Stimulated activated CD8-positive, alpha-beta memory T cell treated with anti-CD3 and anti-CD28 coated beads, Interleukin-12 subunit alpha, Interleukin-12 subunit beta, amount 100 ng/mL, for 4 hours (primary cell): ENCODE results near the gene HUNK.

ENCODE experiments used
- DNase-seq: peaks from one replicate; pipeline ENCODE4 v3.0.0-alpha.2; 2020; ENCODE audit warnings: low read depth

Gene HUNK

DNA sequence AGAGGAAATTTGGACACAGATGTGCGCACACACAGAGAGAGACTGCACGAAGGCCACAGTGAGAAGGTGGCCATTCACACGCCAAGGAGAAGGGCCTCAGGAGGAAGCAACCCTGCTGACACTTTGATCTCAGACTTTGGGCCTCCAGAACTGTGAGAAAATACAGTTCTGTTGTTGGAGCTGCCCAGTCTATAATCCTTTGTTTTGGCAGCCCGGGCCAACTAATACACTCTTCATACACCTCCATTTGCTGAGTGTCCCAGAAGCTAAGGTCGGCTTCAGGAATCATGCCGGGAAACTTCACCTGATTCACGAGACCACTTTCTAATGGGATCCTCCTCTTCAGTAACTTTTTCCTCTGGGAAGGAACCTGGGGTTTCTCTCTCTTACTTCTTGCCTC, 23.2 kb downstream of the HUNK start:
- no peak for DNase-seq

DNA sequence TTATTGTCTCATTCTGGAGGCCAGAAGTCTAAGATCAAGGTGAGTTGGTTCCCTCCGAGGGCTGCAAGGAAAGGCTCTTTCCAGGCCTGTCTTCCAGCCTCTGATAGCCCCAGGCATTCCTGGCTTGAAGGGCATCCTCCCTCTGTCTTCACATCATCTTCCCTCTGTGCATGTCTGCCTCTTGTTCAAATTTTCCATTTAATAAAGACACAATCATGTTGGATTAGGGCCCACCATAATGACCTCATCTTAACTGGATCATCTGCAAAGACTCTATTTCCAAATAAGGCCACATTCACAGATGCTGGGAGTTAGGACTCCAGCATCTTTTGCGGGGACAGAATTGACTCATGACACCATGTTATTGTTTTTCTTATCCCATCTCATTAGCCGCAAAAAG, 24.5 kb downstream of the HUNK start:
- no peak for DNase-seq

DNA sequence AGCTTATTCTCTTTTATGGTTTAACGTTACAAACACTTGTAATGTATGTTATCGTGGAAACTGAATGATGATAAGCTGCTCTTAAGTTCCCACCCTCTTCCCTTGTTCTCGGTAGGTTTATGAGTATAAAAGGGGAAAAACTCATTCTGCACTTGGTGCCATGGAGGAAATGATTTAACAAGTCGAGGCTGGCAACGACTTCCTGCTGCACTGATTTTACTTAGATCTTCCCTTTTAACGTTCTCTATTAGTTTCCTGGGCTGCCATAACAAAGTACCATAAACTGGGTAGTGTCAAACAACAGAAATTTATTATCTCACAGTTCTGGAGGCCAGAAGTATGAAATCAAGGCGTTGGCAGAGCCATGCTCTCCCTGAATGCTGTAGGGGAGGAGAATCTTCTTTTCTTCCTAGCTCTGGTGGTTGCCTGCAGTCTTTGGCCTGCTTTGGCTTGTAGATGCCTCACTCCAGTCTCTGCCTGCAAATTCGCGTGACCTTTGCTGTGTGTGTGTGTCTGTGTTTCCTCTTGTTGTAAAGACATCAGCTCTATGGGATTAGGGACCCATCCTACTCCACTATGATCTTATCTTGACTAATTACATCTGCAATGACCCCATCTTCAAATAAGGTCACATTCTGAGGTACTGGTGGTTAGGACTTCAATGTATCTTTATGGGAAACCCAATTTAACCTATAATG, 26.3 kb downstream of the HUNK start:
- no peak for DNase-seq

DNA sequence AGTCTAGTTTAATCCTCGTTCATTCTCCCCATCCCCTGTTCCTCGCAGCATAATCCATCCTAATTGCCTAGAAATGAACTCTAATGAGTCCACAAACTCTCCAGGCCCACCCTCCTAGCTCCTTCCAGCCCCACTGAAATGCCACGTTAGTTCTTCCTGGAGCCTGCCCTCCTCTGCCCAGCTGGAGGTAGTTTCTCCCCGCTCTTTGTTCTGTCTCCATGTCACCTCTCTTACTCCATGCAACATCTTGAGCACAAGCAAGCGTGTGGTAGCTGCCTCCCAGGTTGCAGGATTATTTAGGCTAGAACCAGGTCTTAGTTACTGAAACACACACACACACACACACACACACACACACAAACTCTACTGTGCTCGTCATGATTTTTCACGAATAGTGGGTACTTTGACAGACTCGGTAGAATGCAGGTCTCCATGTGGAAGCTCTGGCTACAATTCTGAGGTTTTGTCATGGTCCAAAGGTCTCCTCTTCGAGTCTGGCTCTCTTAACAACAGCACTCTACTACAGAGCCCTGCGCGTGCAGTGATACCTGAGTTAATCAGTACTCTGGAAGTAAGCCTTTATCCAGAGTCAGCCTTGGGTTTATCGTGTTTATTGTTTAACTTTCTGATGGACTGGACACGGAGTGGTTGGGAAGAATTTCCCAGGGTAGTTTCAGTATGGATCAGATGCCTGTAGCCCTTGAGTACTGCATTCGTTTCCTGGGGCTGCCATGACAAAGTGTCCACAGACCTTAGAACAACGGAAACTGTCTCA, 27.5 kb downstream of the HUNK start:
- no peak for DNase-seq

DNA sequence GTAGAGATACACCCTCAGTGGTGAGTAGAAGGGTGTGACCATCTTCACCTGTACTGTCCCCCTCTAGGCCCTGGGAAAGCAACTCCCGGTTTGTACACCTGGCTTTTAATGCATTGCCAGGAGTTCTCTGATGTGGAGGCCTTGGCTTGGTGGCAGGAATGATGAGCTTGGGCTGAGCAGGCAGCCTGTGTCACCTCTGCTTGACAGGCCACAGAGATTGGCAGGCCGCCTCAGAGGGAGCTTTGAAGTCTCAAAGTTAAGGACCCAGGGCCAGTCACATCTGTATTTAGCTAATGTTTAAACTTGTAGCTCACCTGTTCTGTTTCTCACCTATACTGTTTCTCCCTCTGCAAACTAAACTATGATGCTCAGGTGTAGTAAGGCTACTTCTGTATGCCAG, 28.5 kb downstream of the HUNK start:
- DNase-seq = no peak

DNA sequence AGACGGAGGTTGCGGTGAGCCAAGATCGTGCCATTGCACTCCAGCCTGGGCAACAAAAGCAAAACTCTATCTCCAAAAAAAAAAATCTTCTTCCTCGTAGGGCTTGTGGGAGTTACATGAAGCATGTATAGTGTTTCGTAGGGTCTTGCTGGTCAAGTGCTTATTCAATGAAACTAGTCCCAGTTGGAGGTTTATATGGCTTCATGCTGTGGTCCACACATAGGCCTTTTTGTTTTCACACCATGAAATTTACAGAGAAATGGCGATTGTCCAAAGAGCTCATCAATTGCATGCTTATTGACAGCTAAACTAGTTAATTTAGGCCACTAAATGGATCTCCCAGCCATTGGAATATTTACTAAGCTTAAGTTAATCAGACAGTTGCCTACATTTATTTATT, 29.6 kb downstream of the HUNK start:
- no peak for DNase-seq

DNA sequence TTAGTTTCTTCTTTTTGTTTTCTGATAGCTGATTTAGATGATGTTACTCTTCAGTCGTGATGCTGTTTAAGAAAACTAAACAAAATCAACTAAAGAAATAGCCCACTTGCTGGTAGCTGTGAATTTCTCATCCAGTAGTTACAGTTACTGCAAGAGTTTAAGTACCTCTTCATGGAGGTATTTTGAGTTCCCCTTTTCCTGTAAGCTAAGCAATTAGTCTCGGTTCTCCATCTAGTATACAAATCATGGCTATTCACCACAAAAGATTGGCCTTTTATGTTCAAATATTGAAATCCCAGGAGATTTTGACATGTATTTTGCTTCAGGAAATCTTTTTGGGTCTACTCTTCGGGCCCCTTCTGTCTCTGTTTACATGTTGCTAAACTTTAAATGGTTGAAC, 31.1 kb downstream of the HUNK start:
- no peak for DNase-seq

DNA sequence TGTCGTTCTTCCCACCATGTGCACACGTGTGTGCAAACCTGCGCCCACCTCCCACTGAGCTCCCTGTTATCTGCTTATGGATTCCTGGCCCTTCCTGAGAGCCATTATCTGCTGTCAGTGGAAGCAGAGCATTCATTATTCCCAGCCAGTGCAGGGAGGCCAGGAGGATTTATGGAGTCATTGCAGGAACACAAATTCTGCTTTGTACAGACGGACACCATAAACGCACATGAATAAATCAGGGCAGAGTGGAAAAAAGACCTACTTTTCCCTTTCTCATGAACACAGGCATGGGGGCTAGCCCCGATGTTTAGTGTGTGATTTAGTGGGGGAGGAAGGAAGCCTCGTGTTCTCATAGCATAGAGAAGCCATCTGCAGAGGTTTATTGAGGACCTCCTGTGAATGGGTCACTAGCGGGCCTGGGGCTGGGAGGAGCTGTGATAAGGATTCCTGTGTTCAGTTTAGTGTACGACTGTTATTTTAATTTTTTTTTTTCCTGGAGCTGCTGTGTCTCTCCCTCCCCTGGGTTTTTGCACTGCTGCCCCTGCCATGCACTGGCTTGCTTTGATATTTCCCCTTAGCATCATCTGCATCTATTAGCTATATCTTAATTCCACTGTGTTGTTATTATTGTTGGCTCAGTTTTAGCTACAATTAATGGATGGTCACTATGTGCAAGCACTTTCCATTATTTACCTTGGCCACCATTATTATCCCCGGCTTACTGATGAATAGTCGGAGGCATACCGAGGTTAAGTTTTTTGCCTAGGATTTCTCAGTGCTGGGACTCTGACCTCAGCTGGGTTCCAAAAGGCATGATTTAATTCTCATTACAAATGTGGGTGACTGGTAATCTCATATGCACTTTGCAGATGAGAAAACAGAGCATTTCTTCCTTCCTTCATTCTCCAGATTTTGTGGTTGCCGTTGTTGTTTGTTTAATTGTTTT, 33.0 kb downstream of the HUNK start:
- DNase-seq = no peak

DNA sequence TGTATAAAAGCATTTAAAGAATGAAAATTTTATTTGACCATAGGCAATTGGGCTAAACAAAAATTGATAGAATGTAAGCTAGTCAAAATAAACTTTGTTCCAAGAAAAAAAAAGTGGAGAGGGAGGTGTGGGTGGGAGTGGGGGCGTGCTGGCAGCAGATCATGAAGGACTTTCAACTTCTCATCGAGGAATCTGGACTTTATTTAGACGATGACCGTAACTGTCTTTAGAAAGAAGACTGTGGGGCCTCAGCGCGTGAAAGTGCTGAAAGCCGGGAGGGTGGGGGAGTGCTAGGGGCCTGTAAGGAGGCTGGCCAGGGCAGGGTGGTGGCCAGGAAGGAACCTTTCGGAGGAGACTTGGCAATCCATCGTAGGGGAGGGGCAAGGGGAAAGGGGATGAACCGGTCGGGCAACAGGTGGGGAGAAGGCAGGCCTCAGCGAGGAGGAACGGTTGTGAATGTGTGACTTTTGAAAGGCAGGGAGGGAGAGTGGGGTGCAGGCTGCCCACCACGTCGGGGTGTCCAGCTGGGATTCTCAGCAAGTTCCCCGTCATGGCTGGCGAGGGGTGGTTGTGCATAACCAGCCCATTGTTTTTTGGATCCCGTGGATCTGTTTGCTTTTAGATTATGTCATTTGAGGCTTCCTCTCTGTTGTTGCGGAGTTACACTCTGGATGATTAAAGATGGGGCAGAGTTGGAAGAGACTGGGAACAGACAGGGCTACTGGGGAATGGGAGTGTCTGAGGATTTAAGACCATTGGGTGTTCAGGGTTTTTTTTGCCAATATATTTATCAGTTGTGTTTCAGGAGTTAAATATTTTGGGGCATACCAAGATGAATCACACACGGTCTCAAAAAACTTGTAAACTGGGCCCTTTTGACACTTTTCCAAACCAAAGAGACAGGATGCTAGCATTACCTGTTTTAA, 35.5 kb downstream of the HUNK start:
- no peak for DNase-seq

DNA sequence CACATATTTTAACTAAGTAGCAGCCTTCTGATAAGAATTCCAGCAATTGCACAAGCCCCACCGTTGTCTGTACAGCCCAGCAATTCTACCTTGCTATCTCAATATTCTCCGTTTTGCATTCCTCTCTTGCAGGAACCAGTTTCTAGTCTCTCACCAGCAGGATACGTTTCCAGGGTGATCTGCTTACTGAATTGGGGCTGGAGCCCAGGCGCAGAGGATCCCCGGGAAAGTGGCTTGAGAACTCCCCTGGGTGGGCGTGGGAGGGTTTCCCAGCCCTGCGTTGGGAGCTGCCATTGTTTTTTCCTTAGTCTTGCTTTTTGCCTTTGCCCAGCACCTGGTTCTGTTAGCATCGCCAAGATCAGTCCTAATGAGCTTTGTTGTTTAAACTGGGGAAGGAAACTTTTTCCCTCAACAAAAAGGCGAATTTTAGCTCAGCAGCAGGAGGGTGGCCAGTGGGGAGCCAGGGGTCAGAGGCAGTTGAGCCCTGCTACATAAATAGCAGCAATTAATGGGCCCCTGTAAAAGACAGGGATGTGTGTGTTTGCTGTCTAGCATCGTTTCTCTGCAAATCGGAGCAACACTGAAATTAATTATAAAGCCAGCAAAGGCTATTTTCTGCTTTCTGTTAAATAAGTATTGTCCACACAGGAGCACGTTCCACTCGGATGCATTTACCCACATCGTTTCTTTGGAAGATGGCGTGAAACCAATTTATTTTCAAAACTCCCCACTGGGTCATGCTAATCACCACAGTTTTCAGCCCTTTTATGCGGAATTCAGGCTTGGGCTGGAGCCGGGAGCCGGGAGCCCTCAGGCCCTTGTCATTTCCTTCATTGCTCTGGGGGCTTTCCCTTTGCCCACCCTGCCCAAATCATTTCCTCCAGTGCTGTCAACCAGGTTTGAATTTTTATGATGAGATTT, 36.6 kb downstream of the HUNK start:
- no peak for DNase-seq

DNA sequence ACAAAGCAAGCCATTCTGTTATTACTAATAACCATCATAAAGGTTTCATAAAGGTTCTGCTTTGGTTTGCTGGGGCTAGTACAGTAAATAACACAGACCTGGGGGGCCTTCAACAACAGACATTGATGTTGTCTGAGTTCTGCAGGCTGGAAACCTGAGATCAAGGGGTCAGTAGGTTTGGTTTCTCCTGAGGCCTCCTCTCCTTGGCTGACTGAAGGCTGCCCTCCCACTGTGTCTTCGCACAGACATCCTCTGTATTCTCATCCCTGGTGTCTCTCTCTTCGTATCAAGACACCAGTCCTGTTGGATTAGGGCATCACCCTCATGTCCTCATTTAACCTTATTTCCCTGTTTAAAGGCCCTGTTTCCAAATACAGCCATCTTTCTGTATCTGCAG, 37.3 kb downstream of the HUNK start:
- DNase-seq = no peak

DNA sequence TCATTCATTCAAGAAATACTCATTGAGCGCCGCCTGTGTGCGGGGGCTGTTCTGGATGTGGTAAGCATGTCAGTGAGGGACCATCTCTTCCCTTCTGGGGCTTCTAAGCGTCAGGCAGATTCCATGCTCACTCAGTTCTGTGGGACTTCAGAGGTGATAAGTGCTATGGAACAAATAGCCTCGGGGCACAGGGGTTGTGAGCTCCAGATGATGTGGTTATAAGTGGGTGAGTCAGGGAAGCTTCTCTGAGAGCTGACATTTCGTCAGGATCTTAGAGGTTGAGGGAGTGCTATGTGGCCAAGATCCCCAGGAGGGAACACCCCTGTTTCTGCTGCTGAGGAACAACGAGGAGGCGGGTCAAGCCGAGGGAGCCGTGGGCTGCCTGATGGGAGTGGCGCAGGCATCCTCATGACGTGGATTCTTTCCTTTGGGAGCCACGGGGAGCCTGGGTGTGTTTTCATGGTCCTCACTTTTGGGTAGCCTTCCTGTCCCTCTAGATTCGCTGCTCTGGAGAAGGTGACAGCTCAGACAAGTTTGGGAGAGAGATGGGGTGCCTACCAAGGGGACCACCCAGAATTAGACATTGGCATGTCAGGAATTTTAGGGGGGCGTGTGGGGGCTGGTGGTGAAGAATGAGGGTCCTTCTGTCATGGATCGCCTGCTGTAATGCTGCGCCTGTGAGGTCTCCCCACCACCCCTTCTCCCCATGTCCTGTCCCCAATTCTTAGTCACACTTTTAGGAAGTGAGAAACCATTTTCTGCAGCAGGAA, 38.5 kb downstream of the HUNK start:
- no peak for DNase-seq

DNA sequence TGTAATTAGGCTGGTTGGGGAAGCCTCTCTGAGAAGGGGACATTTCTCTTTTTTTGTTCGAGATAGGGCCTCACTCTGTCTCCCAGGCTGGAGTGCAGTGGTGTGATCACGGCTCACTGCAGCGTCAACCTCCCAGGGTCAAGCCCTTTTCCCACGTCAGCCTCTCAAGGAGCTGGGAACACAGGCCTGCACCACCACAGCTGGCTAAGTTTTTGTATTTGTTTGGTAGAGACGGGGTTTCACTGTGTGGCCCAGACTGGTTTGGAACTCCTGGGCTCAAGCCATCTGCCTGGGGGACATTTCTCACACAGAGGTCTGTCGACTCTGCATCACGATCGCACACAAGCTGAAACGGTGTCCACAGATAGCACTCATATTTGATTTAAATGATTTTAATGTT, 39.7 kb downstream of the HUNK start:
- no peak for DNase-seq

DNA sequence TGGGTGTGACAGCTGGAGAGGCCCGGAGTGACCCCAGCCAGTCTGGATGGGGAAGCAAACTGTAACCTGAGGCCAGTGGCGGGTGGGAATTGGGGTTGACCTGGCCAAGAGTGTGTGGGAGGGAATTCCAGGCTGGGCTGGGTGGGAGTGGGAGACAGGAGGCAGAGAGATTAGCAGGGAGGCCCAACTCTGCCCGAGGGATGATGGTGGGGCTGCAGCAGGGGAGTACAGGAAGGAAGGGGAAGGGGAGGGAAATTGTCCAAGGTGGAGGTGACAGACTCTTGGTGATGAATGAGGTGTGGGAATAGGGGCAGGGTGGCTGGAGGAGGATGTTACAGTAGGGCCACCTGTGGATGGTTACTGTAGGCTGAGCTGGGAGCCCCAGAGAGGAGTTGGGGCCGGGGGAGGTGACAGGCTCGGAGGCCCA, 40.4 kb downstream of the HUNK start:
- DNase-seq = no peak

DNA sequence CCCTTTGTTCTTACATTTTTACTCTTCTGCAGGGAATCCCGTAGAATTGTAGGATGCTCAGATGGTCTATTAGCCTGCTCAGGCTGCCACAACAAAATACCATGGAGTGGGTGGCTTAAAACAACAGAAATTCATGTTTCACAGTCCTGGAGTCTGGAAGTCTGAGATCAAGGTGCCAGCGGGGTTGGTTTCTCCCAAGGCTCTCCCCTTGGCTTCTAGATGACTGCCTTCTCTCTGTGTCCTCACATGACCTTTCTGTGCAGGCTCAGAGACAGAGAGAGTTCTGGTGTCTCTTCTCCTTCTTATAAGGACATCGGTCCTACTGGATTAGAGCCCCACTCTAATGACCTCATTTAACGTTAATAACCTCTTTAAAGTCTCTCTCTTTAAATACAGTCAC, 41.7 kb downstream of the HUNK start:
- no peak for DNase-seq

DNA sequence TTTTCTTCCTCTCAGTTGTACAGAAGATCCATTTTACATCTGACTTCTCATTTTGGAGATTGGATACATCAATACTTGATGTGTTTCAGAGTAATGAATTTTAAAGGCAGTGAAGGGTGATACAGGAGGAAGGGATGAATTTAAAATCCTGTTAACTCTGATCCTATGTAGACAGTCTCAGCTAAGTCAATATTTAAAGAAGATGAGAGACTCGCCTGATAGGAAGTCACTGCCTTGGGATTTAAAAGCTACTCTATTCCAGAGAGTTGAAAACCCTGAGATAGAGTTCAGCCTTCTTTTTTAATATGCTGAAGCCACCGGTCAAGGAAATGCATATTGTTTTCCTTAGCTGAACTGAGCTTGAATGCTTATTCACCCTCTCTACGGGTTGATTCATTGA, 42.7 kb downstream of the HUNK start:
- DNase-seq = no peak

DNA sequence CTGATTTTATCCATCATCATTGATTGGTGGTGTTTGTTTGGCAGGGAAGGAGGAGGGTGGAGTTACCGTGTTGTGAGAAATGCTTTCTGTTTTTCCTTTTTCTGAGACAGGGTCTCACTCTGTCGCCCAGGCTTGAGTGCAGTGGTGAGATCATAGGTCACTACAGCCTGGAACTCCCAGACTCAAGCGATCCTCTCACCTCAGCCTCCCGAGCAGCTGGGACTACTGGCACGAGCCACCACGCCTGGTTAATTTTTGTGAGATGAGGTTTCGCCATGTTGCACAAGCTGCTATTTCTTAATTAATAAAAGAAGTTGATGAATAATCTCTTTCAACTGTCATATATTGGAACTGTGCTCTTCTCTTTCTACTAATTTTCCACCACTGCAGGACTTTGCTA, 44.3 kb downstream of the HUNK start:
- no peak for DNase-seq

DNA sequence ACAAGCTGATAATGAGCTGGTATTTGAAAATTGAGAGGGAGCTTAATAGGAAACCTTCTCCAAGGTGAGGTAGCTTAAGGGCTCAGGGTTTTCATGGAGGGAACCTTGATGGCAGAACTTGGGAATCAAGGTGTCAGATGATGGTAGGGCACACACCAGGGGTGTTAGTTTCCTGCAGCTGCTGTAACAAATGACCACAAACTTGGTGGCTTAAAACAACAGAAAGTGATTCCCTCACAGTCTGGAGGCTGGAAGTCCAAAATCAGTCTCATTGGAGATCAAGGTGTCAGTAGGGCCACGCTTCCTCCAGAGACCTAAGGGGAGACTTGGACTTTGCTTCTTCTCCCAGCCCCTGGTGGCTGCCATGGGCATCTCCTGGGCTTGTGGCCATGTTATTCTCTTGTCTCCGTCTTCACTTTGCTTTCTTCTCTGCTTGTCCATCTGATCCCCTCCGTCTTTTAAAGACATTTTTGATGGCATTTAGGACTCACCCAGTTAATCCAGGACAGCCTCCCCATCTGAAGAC, 45.5 kb downstream of the HUNK start:
- no peak for DNase-seq

DNA sequence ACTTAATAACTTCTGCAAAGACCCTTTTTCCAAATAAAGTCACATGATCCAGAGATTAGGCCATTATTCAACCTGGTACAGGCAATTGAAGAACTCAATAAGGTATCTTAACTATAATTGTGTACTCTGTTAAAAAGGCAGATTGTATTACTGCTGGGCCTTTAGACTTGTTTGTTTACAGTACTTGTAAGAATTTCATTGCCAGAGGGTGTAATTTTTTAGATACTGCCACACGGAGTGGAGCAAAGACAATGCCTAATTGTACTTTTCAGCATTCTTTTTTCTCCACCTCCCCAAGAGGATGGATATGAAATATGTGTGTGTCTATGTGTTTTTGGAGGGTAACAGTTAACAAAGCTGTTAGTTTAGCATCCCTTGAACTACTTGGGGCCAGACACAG, 47.5 kb downstream of the HUNK start:
- DNase-seq = no peak

DNA sequence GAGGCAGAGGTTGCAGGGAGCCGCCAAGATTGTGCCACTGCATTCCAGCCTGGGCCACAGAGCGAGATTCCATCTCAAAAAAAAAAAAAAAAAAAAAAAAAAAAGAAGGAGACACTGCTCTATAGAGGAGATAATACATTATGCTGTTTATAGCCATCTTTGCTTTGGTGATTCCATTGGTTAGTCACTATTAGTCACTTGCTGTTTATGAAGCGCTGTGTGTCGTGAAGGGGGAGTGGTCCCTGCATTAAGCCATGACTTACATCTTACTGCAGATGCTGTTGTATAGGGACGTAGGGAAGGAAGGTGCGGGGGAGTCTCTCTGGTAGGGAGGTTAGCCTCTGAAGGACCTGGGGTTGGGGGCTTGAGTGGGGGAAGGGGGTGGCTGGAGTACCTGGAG, 48.3 kb downstream of the HUNK start:
- DNase-seq = no peak
